NCI-H82 treated with DMSO at 0.1 percent for 48 hours (cell line): ENCODE results near the gene OVOL1.
A peak's percentile ranks its signal among the peaks of the same experiment; 100 is the strongest.
"Not testable (repeated sequence)": the region's sequence is repeated elsewhere in the genome, so short reads cannot be mapped to it uniquely, and the experiment has no call there.

Source experiments
- DNase-seq: peaks from one replicate; lab custom pipeline; 2025; ENCODE audit not compliant: unreplicated experiment; lab: John Stamatoyannopoulos, UW

OVOL1 gene

GRCh38 chr11:65814131-65814985 is 27.5 kb downstream of the OVOL1 start:
- DNase-seq = no peak

GRCh38 chr11:65814986-65815565 is 28.2 kb downstream of the OVOL1 start:
- DNase-seq = no peak

GRCh38 chr11:65816696-65817095 is 29.8 kb downstream of the OVOL1 start:
- DNase-seq = no peak

- no peak for DNase-seq
Observed at GRCh38 chr11:65817312-65817834, 30.5 kb downstream of the OVOL1 start.

GRCh38 chr11:65817835-65818680 is 31.2 kb downstream of the OVOL1 start:
- peak; percentile 40 for DNase-seq

GRCh38 chr11:65821107-65821506 is 34.2 kb downstream of the OVOL1 start:
- DNase-seq = no peak

- DNase-seq = no peak
Observed at GRCh38 chr11:65822776-65823528, 36.1 kb downstream of the OVOL1 start.

GRCh38 chr11:65826984-65827735 is 40.3 kb downstream of the OVOL1 start:
- DNase-seq = no peak

- DNase-seq = no peak
Observed at GRCh38 chr11:65829459-65829858, 42.6 kb downstream of the OVOL1 start.

- DNase-seq = not testable (repeated sequence)
Observed at GRCh38 chr11:65832231-65832630, 45.4 kb downstream of the OVOL1 start.

GRCh38 chr11:65833297-65834030 is 46.6 kb downstream of the OVOL1 start, which contains the start of gene SNX32:
TSS of gene SNX32 (plus strand) at chr11:65833963. CDS start at chr11:65834066, 103 bp downstream.
- peak; percentile 71 for DNase-seq

- no peak for DNase-seq
Observed at GRCh38 chr11:65834202-65834601, 47.3 kb downstream of the OVOL1 start.

- DNase-seq = no peak
Observed at GRCh38 chr11:65842144-65842543, 55.3 kb downstream of the OVOL1 start.

GRCh38 chr11:65843811-65844210 is 56.9 kb downstream of the OVOL1 start:
- no peak for DNase-seq

- DNase-seq = no peak
Observed at GRCh38 chr11:65844231-65844872, 57.5 kb downstream of the OVOL1 start.
